Femur (tissue), 1 donor: ENCODE data around the gene NTMT1.
A peak's percentile ranks its signal among the peaks of the same experiment; 100 is the strongest.

Source experiments
- DNase-seq: peaks from one replicate; pipeline ENCODE4 v3.0.0-alpha.2; 2017

NTMT1 gene

DNA sequence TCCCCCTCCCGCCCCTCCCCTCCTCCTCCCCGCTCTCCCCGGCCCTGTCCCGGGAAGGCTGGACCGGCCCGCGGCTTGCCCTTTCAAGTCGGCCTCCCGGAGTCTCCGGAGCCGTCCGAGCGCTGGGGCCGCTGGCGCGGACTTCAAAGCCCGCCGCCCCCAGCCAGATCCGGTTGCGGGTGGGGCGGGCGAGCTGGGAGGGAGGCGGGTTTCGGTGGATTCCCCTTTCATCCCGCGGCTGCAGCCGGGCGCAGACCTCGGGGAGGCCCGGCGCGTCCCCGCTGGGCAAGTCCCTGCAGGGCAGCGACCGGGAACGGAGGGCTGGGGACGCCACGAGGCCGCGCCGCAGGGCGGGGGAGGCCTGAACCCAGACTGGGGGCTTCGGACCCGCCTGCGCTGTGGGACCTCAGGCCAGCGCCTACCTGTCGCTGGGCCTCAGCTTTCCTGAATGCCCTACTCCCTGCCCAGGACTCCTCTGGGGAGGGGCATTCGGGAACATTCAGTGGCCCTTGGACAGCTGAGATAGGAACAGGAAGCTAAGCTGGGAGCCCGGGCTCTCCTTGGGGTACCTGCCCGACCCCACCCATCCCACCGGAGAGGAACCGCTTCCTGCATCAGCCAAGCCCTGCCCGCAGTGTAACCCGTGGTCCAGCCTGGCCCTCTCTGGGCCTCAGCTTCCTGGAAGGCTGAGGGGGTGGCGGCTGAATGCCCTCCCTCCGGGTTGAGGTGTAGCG, 28.4 kb upstream of the NTMT1 start:
- DNase-seq, result peak; percentile 79

DNA sequence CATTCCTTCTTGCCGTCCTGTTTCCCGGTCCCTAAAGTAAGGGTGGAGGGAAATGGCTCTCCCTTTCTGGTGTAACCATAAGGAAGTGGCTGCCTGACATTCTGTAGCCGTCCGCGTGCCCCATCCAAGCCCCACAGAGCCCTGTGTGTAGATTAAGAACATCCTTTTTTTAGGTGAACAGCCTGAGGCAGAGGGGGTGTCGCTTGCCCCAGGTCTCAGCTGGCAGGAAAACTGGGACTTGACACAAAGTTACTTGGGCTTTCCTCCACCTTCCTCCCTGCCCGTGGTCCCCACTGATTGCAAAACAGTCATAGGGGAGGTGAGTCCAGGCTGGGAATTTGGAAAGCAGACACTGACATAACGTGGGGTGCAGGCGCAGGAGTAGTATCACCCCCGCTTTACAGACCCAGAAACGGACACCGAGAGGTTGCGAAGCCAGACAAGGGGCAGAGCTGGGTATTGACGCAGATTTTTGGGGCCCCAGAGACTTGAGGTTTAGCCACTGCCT, 27.8 kb upstream of the NTMT1 start:
- DNase-seq, result no peak

DNA sequence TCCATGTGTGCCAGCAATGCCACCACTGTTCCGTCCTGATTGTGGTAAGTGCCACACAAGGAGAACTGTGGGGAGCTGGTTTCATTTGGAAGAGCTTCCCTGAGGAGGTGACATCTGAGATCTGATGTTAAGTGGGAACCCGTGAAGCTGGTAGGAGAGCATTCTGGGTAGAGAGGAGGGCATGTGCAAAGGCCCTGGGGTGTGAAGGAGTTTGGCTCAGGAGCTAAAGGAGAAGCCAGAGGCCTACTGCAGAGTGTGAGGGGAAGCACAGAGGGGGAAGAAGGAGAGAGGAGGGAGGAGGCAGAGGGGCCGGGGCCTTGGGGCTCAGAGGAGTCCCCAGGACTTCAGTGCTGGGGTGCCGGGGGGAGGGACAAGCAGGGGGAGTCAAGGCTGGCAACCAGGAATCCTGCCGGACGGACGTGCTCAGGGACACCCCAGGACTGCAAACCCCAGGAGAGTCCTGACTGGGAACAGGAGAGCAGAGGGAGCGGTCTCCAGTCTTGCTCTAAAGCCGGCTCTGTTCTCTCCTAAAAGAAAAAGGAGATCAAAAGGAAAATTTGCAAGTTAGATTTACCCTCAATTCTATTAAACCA, 24.8 kb upstream of the NTMT1 start:
- DNase-seq, result no peak

DNA sequence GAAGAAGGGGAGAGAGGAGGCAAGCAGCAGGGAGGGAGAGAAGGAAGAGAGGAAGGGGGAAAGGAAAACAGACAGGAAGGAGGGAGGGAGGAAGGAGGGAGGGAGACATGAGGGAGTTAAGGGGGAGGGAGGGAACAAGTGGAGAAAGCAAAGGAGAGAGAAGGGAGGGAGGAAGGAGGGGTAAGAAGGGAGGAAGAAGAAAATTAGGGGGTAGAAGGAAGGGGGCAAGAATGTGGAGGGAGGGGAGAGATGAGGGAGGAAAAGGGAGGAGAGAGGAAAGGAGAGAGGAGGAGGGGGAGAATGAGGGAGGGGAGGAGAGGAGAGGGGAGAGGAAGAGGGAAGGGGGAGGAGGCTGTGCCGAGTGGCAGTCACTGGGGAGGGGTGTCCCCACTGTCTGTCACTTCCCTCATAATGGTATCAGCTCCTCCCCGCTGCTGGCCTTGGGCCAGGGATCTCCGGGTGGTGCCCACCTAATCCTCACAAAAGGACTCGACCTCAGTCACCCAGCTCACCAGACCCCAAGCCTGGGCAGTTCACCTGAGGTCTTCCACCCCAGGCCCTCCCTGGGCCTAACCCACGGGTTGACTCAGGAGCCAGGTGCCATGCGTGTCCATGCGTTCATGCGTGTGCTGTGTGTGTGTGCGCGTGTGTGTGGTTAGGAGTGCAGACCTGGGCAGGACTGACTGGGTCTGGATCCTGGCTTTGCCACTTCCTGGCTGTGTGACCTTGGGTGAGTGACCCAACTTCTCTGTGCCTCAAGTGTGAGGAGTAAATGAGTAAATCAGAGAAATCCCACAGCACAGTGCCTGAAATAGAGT, 23.2 kb upstream of the NTMT1 start:
- peak; percentile 44 for DNase-seq

DNA sequence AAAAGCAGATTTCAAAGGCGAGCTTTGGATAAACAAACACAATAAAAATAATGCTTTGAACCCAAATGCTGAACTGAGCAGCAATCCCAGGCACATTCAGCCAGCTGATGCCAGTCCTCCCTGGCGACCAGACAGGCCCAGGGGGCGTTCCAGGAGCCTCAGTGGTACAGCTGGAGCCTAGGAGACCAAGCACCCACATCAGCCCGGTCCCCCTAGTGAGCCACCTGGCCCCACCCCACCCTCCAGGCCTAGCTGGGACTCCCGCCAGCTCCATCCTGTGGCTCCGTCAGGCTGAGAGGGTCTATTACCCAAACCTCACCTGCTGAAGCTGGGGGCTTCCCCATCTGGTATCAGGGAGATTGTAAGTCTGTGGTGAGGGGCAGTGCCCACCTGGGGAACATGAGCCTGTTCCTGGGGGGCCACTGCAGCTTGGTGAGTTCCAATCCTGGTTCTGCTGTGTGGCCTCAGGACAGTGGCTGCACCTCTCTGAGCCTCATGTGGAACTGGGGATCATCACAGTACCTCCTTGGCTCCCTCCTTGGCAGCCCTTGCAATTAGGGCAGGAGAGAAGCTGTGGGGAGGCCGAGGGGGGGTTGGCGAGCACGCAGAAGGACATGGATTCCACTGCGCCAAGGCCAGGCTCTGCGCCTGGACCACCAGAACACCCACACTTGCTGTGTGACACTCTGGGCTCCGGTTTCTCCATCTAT, 21.8 kb upstream of the NTMT1 start:
- DNase-seq, result no peak

DNA sequence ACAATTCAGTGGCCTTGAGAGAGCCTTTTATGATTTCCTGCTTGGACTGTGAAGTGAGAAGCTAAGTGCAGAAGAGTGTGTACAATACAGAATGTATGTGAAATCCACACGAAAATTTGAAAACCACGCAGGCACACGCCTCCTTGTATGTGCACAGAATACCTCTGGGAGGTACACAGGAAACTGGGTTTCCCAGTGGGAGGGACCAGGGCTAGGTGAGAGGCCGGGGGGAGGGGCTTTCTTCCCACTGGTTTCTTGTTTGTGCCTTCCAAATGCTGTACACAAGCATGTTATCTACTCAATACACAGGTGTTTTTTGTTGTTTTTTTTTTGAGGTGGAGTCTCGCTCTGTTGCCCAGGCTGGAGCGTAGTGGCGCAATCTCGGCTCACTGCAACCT, 21.2 kb upstream of the NTMT1 start:
- no peak for DNase-seq

DNA sequence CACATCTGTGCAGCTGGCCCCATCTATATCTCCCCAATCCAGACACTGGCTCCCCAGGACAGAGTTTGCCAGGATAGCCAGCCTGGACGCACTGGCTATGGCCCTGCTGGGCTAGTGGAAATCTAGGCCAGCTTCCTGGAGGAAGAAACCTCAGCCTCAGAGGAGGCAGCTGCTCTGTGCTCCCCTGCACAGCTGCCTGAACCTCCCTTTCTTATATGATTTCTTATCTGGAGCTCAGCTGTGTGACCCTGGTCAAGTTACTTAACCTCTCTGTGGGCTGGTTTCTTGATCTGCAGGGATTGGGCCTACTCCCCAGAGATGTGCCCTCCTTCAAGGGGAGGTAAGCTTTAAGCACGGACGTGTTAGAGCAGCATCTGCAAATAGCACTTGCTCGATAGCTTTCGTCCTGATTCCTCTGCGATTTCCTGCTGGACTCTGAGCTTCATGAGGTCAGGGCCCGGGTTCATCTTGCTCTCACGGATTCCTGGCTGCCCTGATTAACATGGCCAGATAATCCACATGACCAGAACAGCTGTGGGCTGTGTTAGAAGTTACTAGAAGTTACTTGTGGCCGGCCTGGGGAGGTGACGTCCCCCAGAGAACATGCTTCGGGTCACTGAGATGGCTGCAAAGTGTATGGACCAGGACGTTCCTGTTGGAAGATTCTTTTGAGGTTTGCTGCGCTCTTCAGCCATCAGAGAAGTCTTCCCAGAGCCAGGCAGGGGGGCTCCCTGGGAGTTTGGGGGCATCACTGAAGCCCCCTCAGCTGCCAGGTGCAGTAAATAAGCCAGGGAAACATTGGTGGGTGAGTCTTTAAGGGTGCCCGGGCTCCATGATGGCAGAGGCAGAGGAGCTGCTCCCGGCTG, 19.6 kb upstream of the NTMT1 start:
- DNase-seq, result peak; percentile 43

DNA sequence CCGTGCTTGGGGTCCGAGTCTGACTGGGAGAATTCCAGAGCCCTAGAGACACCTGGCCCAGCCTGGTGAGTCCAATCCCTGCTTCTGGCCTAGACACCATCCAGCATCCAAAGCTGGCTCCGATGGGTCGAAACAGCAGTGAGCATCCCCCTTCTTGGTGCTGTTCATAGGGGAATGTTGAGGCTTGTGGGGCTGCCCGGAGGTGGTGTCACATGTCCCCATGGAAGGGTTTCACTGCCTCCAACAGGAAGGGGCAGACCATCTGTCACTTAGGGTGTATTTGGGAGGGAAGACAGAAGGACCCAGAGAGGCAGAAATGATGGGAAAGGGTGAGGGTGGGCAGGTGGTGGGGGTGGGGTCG, 19.0 kb upstream of the NTMT1 start:
- DNase-seq, result no peak

DNA sequence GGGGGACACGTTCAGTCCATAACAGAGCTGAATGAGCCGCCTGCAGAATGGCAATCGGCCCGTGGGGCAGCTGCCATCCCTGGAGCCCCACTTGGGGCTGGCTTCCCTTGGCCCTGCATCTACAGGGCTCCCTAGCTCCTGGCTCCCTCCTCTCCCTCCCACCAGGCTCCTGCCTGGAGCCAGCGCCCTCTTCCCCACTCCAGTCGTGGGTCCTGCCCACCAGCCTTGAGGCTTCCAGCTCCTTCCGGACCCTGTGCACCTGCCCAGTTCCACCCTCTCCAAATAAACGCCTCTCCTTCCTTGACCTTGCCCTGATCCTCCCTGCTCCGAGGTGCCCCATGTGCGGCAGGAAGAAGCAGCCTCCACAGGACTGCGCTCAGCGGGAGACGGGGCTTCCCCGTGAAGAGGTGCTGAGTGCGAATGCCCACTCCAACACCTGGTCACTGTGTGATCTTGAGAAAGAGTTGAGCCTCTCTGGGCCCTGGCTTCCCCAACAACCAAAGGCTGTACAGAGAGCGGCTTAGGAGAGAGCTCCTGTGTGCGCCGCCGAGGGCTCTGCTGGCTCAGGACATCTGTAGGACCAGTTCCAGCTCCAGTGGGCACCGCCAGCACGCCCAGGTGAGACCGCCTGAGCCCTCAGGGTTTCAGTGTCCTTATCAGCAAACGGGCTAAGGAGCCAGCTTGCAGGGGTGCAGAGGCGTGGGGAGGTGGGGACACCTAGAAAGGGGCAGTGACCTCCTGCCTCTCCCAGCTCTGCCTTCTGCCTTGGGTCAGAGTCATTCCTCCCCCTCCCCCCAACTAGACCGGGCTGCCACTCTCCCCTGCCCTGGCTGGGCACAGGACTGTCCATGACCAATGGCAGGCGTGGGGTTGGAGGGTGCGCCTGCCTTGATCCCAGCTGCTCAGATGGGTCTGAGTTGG, 17.1 kb upstream of the NTMT1 start:
- DNase-seq, result no peak

DNA sequence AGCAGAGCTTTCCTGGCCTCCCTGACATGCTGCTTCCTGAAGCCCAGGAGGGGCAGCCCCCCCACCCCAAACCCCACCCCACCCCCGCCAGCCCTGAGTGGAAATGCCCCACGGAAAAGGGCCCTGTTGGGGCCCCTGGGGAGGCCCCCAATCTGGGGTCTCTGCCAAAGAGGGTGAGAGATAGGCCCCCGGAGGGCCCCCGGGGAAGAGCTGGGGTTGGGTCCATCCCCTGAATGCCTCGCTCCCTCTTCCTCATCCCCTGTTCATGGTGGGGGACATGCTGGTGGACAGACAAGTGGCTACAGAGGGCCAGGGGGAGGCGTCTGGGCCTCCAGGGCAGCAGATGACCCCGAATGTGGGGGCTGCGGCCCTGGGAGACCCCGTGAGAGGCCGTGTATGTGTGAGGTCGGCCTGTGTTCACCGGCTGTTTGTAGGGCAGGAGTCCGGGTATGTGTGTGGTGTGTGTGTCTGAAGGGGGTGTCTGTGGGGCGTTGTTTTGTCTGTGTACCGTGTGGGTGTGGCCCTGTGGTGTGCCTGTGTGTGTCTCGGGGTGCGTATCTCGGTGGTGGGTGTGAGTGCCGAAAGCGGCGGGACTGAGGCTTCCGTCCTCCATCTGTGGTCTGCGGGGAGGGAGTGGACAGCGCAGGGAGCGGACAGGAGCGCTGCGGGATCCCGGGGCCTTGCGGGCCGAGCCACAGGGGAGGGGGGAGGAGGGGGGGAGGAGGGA, 16.3 kb upstream of the NTMT1 start:
- peak; percentile 70 for DNase-seq

DNA sequence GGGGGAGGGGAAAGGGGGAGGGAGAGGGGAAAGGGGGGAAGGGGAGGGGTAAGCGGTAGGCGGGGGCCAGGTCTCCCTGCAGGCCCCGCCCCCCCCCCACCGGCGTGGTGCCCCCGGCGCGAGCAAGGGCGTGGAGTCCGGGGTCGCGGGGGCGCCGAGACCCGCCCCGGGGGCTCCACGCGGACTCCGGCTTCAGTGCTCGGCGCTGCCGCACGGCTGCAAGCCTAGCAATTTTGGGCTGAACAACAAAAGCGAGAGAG, 15.8 kb upstream of the NTMT1 start:
- no peak for DNase-seq

DNA sequence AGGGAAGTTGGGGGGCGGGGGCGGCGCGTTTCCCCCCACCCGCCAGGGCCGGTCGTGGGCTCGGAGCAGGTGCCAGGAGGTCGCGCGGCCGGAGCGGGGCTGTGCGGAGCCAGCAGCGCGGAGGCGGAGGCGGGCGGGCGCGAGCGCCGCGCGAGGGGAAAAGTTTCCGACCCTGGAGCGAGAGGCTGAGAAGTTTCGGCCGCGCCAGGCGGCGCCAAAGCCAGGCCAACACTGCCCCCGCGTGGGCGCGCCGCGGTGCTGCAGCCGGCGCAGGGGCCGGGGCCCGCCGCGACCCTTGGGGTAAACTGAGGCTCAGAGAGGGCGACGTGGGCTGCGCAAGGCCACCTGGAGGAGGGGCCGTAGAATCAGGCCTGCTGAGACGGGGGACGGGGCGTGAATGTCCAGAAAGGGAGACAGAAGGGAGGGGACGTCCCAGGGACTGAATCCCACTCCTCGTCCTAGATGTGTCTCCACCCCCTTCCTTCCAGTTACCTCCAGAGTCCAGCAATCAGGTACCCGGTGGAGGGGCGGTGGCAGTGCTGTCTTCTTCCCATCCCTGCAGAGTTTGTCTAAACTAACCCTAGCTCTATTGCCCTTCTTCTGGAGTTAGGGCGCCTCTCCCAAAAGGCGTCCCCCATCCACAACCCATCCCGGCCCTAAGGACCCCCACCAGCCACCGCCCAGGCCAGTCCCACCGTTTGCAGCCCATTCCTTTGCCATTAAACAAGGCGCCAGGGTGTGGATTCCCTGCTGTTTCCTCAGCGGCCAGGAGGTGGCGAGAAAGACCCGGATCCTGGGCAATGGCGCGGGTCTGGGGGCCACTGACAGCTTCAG, 15.3 kb upstream of the NTMT1 start:
- DNase-seq, result peak; percentile 88

DNA sequence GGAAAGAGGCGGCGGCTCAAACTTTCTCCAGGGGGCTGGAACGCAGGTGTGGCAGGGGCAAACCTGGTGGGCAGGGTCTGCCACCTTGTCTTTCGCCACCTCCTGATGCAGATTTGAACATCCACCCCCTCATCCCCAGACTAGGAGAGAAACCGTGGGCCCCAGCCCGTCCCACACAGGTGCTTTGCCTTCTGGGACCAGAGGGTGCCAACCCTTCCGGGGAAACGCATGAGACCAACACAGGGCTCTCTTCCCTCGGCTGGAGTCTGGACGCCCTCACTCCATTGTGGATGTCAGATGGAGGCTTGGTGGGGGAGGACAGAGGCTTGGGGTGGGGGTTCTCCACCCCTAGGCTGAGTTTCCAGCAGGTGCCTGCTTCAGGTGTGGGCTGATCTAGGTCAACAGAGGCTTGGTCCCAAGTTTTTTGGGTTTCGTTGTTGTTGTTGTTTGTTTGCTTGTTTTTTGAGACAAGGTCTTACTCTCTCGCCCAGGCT, 14.6 kb upstream of the NTMT1 start:
- no peak for DNase-seq

DNA sequence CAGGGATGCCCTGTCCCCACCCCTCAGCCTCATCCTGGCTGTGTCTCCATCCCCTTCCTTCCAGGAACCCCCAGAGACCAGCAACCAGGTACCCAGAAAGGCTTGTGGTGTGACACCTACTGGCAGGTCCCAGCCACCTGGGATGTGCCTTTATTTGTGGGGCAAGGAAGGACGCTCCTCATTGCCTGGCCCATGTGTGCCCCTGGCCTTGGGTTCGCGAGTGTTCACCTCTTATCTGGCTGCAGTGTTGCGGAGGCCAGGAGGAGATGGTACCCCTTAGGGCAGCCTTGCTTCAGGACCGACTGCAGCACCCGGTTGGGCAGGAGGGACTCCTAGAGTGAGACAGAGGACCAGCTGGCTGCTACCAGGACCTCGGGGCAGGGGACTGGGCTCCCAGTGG, 13.8 kb upstream of the NTMT1 start:
- no peak for DNase-seq

DNA sequence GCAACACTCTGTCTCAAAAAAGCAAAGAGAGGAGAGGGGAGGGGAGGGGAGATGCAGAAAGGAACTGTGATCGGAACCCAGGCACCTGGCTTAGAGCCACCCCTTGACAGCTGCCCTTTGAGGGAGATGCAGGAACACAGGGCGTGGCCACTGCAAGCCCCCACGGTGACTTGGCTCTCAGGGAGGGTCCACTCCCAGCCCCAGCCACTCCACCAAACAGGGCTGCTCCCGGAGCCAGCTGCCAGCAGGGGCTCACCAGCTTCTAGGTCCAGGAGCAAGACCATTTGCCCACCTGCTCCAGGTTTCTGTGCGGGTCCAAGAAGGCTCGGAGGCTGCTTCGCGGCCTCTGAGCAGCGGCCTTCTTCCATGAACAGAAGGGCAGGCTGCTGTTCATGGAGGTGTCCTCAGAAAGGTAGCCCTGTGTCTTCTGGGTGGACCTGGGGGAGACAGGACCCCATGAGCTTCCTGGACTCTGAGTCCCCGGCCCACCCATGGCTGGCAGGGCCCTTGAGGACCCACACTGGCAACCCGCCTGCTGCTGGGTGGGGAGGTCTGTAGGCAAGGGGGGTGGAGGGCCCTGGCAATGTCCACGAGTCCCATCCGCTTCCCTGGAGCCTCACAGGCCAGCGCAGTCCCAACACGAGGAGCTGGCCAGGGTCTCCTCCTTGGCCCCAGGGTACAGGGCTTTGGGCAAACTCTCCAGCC, 13.0 kb upstream of the NTMT1 start:
- peak; percentile 52 for DNase-seq

DNA sequence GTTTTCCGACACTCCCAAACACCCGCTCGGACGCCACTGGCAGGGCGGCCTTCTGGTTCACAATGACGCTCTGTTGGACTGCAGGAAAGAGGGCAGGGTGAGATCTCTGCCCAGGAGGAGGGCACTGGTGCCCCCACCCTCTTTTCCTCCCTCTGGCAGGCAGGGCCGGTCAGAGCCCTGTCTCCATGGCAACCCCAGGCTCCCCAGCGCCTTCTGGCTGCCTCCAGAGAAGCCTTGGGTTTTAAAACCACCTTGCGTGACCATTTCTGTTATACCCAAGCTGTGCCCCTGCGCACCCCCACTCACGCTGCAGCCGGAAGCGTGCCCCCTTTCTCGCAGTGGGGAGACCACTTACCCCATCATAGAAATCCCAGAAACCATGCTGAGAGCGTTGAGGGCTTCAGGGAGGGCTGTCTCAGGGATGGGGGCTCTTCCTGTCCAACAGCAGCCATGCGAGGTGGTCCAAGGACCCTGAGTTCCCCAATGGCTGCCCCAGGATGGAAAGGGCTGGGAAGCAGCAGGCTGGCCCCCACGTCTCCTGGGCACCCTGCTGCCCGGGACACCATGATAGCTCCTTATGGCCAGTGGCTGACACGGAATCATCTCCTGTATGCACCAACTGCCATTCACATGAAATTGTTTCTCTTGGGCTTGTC, 12.3 kb upstream of the NTMT1 start:
- DNase-seq, result peak; percentile 76

DNA sequence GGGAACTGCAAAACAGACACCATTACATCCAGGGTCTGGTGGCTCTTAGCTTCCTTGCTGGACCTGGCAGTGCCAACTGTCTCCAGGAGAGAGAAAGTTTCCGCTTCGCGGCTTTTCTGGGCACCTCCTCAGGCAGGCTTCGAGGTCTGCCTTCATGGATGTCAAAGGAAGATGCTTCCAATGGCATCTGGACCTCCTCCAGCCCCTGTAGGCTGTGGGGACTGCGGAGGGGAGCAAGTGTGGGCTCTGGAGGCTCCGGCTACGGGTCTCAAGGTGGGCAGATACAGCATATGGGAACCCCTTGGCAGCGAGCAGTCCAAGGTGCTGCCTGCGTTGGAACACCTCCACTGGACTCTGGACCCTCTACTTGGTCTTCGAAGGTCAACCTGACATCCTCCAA, 11.0 kb upstream of the NTMT1 start:
- DNase-seq, result no peak
